GM18868 (cell line): ENCODE measurements around the gene FRMD6.
"Not testable (repeated sequence)": the region's sequence is repeated elsewhere in the genome, so short reads cannot be mapped to it uniquely, and the experiment has no call there.

Source experiments
- ATAC-seq: cut with Tn5 transposase; IDR thresholded peaks from one replicate; pipeline ENCODE4 v1.9.1; 2021; ENCODE audit warnings: mild to moderate bottlenecking, moderate library complexity; ENCODE audit not compliant: unreplicated experiment

Gene FRMD6

DNA sequence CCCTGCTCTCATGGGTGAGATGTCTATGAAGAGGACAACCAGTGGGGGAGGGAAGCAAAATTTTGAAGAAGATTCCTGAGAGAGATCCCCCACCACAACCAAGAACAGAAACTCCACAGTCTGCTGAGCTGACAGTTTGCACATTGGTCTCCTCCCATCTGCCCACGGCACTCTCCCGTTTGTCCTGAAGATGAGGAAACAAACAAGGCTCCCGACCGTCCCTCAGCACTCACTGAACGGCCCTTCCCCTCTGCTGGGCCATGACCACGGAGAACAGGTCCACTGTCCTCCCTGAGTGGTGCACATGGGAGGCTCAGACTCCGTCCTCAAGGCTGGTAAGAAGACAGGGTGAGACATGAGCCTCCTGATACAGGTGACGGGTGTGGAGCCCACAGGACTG is 114.9 kb downstream of the FRMD6 start:
- ATAC-seq: not testable (repeated sequence)

DNA sequence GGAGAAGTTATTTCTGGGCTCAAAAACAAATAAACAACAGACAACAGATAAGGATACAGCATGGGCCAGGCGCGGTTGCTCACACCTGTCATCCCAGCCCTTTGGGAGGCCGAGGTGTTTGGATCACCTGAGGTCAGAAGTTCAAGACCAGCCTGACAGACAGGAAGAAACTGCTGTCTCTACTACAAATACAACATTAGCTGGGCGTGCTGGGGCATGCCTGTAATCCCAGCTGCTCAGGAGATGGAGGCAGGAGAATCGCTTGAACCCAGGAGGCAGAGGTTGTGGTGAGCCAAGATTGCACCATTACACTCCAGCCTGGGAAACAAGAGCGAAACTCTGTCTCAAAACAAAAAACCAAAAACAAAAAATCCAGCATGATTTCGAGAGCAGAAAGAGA is 117.6 kb downstream of the FRMD6 start:
- not testable (repeated sequence) for ATAC-seq

DNA sequence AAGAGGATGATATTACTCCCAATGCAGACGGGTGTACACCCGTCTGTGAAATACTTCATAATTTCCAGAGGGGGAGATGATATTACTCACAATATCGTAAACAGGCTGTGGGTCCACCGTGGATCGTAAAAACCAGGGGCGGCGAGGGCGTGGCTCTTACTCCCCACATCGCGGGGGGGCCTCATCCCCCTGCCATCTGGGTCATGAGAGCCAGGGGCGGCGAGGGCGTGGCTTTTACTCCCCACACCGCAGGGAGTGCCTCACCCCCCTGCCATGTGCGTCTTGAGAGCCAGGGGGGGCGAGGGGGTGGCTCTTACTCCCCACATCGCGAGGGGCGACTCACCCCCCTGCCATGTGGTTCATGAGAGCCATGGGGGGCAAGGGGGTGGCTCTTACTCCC is 122.5 kb downstream of the FRMD6 start:
- no peak for ATAC-seq

DNA sequence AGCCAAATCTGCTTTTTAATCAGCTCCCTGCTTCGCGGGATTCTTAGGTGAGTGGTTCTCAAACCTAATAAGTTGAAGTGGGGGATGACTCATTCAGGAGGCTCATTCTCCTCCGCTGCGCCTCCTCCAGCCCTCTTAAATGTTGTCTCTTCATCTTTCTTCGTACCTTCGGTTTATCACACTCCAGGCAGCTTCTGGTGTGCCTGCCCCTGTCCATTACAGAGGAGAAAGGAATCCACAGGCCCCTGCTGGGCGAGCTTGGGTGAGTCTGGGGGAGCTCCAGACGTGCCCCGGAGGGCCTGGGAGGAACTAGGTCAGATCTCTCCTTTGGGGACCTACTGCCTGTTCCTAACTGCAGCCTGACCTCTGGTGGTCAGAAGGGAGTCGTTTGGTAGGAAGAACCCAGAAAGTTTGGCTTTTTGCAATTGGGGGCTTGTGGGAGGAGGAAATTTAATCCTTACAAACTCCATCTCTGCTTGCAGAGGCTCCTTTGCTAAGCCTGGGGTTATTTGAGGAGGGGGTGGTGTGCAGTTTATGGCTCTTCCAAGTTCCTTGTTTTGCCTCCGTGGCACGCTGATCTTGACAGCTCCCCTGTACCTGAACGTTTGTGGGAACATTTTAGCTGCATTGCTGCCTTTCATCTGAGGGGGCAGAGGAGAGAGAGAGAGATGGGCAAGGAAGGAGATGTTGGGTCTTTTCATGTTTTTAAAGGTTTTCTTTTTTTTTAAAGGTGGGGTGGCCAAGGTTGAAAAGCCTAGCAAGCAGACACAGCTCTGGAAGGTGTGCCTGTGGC is 124.6 kb downstream of the FRMD6 start:
- ATAC-seq: peak; percentile 57

DNA sequence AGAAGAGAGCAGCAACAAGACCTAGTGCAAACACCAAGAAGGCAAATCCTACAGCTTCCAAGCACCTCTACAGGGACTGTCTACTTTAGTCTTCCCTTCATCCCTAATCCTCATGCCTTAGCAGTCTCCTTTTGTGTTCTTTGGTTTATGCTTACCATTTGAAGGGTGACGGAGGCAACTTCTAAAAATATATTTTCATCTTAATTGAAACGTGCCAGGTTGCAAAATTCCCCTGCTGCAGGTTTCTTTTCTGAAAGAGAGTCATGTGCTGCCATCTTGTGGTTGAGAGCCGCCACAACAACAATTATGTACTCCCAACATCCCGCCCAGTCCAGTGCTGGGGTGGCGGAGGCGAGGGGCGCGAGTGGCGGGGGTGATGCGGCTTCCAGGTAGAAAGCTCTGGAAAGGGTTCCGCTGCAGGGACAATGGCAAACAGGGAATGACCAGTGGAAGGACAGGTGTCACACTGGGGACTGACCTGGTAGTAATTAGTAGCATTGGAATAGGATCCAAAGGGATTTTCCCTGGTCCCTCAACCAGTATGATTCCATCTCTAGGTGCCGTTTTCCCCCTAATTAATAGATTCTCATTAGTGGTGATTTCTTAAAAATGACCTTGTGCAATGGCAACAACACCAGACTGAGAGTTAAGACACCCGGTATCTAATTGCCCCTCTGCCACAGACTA is 128.4 kb downstream of the FRMD6 start:
- ATAC-seq: no peak
